WTC11 (cell line): ENCODE measurements around the gene EDN2. TPM values are rescaled to one million over a fixed set of nuclear protein-coding genes. Genes with fewer than 3 reads are reported as not detected.

Experiments used
- ATAC-seq: fragments of 200-7000 bp; cut with Tn5 transposase; 2 replicates; pipeline ENCODE4 v1.10.0; 2021; ENCODE audit warnings: mild to moderate bottlenecking, moderate library complexity
- CTCF ChIA-PET: fragments of 300-600 bp; sonication (Branson Sonifier 250); formaldehyde crosslinking; loops from one replicate; lab custom pipeline; 2021; ENCODE audit warnings: antibody characterized with exemption; lab: Charles Lee
- POLR2A ChIA-PET: fragments of 350-600 bp; sonication (Branson Sonifier 250); formaldehyde crosslinking; loops from one replicate; lab custom pipeline; 2021; ENCODE audit warnings: antibody characterized with exemption; lab: Charles Lee
- DNase-seq: peaks from one replicate; pipeline ENCODE4 v3.0.0; 2021; ENCODE audit warnings: low spot score
- H3K27ac Mint-ChIP-seq: 2 replicates; pipeline ENCODE4 v1.8.0; 2021; ENCODE audit warnings: mixed read lengths
- H3K27me3 Mint-ChIP-seq: 2 replicates; pipeline ENCODE4 v1.8.0; 2021; ENCODE audit warnings: low read depth, mild to moderate bottlenecking, moderate library complexity, mixed read lengths
- H3K36me3 Mint-ChIP-seq: 2 replicates; pipeline ENCODE4 v1.8.0; 2021; ENCODE audit warnings: mixed read lengths
- H3K4me1 Mint-ChIP-seq: 2 replicates; pipeline ENCODE4 v1.8.0; 2022; ENCODE audit warnings: mixed read lengths
- H3K4me3 Mint-ChIP-seq: 2 replicates; pipeline ENCODE4 v1.8.0; 2021; ENCODE audit warnings: mild to moderate bottlenecking, moderate library complexity, mixed read lengths
- H3K9me3 Mint-ChIP-seq: 2 replicates; pipeline ENCODE4 v1.8.0; 2021; ENCODE audit warnings: mixed read lengths
- ATF1 ChIP-seq: sonication (generic); formaldehyde crosslinking; IDR thresholded peaks from 2 replicates; pipeline ENCODE4 v1.8.1; 2023; ENCODE audit warnings: mild to moderate bottlenecking, moderate library complexity, missing genetic modification reagents
- CDX4 ChIP-seq: fragments of 250-450 bp; sonication (Bioruptor Pico); IDR thresholded peaks from 2 replicates; pipeline ENCODE4 v1.9.0; 2021; ENCODE audit warnings: moderate library complexity, mild to moderate bottlenecking, inconsistent platforms, borderline replicate concordance
- EMX1 ChIP-seq: fragments of 250-450 bp; sonication (Bioruptor Pico); IDR thresholded peaks from 2 replicates; pipeline ENCODE4 v1.8.0; 2021; ENCODE audit warnings: mild to moderate bottlenecking
- FOXP4 ChIP-seq: sonication (generic); formaldehyde crosslinking; IDR thresholded peaks from 2 replicates; pipeline ENCODE4 v1.8.0; 2022; ENCODE audit warnings: mild to moderate bottlenecking, missing genetic modification reagents
- MLX ChIP-seq: sonication (generic); formaldehyde crosslinking; IDR thresholded peaks from 2 replicates; pipeline ENCODE4 v1.8.1; 2023; ENCODE audit warnings: mild to moderate bottlenecking, missing genetic modification reagents, moderate library complexity
- MYBL2 ChIP-seq: sonication (generic); formaldehyde crosslinking; IDR thresholded peaks from 2 replicates; pipeline ENCODE4 v1.8.1; 2023; ENCODE audit warnings: mild to moderate bottlenecking, moderate library complexity, missing genetic modification reagents
- NFE2L1 ChIP-seq: sonication (generic); formaldehyde crosslinking; IDR thresholded peaks from 2 replicates; pipeline ENCODE4 v1.8.1; 2023; ENCODE audit warnings: missing genetic modification reagents
- USF2 ChIP-seq: sonication (generic); formaldehyde crosslinking; IDR thresholded peaks from 2 replicates; pipeline ENCODE4 v1.8.1; 2023; ENCODE audit warnings: mild to moderate bottlenecking, missing genetic modification reagents, moderate library complexity
- ZBTB43 ChIP-seq: sonication (generic); formaldehyde crosslinking; IDR thresholded peaks from 2 replicates; pipeline ENCODE4 v1.8.1; 2023; ENCODE audit warnings: mild to moderate bottlenecking, missing genetic modification reagents
- ZNF396 ChIP-seq: fragments of 250-450 bp; sonication (Bioruptor Pico); IDR thresholded peaks from 2 replicates; pipeline ENCODE4 v1.8.0; 2021; ENCODE audit warnings: mild to moderate bottlenecking, moderate library complexity, borderline replicate concordance
- total RNA-seq: library from RNA; stranded (reverse); gene quantifications from 3 replicates; pipeline ENCODE4 v1.2.3, GENCODE V29; 2021
- TF ChIP-seq, protein P1 (sequence below): sonication (generic); formaldehyde crosslinking; IDR thresholded peaks from 2 replicates; pipeline ENCODE4 v1.8.0; 2023; ENCODE audit warnings: missing genetic modification reagents, mild to moderate bottlenecking, borderline replicate concordance

EDN2 gene
- total RNA-seq, 1 experiment from 2014 or later, result 0.33 TPM

DNA sequence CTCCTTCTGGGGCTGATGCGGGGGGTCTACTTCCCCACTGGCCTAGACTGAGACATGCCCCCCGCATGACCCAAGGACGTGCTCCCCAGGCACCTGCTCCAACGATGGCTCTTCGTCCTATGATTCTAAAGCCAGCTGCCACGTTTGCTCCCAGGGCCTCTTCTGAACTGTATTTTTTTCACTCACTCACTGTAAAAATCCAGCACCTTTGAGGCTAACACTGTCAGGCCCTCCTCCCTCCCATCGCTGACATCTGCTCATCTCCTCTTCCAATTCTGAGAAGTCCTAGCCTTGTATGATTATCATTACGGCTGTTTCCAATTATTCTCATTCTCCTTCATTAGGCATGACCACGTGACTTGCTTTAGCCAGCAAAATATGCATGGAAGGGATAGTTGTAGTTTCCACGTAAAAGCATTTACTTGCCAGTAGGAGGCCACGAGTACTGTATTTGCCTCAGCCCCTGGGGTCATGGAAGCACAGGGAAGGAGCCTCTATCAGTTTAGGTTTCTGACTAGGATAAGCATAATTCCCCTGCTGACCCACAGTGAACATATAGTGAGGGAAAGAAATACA, 19.1 kb upstream of the EDN2 start:
- DNase-seq (no peak), ATAC-seq (no peak; the same call in 1 of the 2 replicates)
- Mint-ChIP-seq H3K4me1 (peaks cover 18% of the 10 kb centered on the region), H3K27ac (0 out of 2 replicates have a peak overlapping the region, but pooled peaks have one; percentile 5), H3K36me3 (no peaks in the 10 kb centered on the region), H3K4me3 (no peak overlapping the region), H3K27me3 (no peaks in the 10 kb centered on the region), H3K9me3 (no peaks in the 10 kb centered on the region)
- ChIA-PET CTCF (interaction anchor here (1.1 kb wide), 1 partner anchor 9 kb away, joined by 6 read pairs; no protein-coding TSS in a partner anchor), POLR2A (no interaction called here)
- TF ChIP-seq USF2 (CRISPR knock-in tag) (peak; percentile 51), NFE2L1 (CRISPR knock-in tag) (no peak)

- CTCF ChIA-PET, result interaction anchor here (0.8 to 2.1 kb wide), 5 partner anchors 10 to 236 kb away, joined by 3 to 10 read pairs (median 4); partner anchors contain the start of gene EDN2
Measured at GRCh38 chr1:41502912-41503311, 18.4 kb upstream of the EDN2 start.

More at GRCh38 chr1:41502912-41503311, 18.4 kb upstream of the EDN2 start:
- no peak overlapping the region for H3K27ac Mint-ChIP-seq
- H3K4me3 Mint-ChIP-seq, result no peak overlapping the region
- DNase-seq (no peak), ATAC-seq (no peak)
- no peaks in the 10 kb centered on the region for H3K9me3 Mint-ChIP-seq
- POLR2A ChIA-PET, result no interaction called here
- peaks cover 24% of the 10 kb centered on the region for H3K4me1 Mint-ChIP-seq
- TF ChIP-seq FOXP4 (CRISPR knock-in tag), result no peak
- TF ChIP-seq ZBTB43 (CRISPR knock-in tag), result no peak
- TF ChIP-seq, protein P1, sequence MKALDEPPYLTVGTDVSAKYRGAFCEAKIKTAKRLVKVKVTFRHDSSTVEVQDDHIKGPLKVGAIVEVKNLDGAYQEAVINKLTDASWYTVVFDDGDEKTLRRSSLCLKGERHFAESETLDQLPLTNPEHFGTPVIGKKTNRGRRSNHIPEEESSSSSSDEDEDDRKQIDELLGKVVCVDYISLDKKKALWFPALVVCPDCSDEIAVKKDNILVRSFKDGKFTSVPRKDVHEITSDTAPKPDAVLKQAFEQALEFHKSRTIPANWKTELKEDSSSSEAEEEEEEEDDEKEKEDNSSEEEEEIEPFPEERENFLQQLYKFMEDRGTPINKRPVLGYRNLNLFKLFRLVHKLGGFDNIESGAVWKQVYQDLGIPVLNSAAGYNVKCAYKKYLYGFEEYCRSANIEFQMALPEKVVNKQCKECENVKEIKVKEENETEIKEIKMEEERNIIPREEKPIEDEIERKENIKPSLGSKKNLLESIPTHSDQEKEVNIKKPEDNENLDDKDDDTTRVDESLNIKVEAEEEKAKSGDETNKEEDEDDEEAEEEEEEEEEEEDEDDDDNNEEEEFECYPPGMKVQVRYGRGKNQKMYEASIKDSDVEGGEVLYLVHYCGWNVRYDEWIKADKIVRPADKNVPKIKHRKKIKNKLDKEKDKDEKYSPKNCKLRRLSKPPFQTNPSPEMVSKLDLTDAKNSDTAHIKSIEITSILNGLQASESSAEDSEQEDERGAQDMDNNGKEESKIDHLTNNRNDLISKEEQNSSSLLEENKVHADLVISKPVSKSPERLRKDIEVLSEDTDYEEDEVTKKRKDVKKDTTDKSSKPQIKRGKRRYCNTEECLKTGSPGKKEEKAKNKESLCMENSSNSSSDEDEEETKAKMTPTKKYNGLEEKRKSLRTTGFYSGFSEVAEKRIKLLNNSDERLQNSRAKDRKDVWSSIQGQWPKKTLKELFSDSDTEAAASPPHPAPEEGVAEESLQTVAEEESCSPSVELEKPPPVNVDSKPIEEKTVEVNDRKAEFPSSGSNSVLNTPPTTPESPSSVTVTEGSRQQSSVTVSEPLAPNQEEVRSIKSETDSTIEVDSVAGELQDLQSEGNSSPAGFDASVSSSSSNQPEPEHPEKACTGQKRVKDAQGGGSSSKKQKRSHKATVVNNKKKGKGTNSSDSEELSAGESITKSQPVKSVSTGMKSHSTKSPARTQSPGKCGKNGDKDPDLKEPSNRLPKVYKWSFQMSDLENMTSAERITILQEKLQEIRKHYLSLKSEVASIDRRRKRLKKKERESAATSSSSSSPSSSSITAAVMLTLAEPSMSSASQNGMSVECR (CRISPR knock-in tag), result no peak
- TF ChIP-seq EMX1 (CRISPR knock-in tag), result no peak
- no peak for TF ChIP-seq MYBL2 (CRISPR knock-in tag)
- TF ChIP-seq CDX4 (CRISPR knock-in tag), result no peak
- no peak for TF ChIP-seq ATF1
- no peak for TF ChIP-seq ZNF396 (CRISPR knock-in tag)
- TF ChIP-seq MLX (CRISPR knock-in tag), result no peak
- no peaks in the 10 kb centered on the region for H3K27me3 Mint-ChIP-seq
- H3K36me3 Mint-ChIP-seq, result no peaks in the 10 kb centered on the region
